D341Med (cell line): ENCODE results near the gene TGFB1I1.
"Not testable (repeated sequence)": the region's sequence is repeated elsewhere in the genome, so short reads cannot be mapped to it uniquely, and the experiment has no call there.

ENCODE experiments used
- DNase-seq: peaks from one replicate; pipeline ENCODE4 v3.0.0; 2012; ENCODE audit warnings: low spot score

Gene TGFB1I1

GRCh38 chr16:31517800-31518402 is 45.9 kb downstream of the TGFB1I1 start:
- DNase-seq: no peak

GRCh38 chr16:31519759-31520431 is 47.9 kb downstream of the TGFB1I1 start:
- no peak for DNase-seq

- DNase-seq: no peak
These were observed 49.4 kb downstream of the TGFB1I1 start for GRCh38 chr16:31521368-31521767.

- no peak for DNase-seq
These were observed 50.1 kb downstream of the TGFB1I1 start for GRCh38 chr16:31522071-31522470.

GRCh38 chr16:31523768-31524167 is 51.8 kb downstream of the TGFB1I1 start:
- not testable (repeated sequence) for DNase-seq

GRCh38 chr16:31525113-31525512 is 53.2 kb downstream of the TGFB1I1 start:
- no peak for DNase-seq
